ENCODE measurements around the gene SCAMP4. TPM values are rescaled to one million over a fixed set of nuclear protein-coding genes. Genes with fewer than 3 reads are reported as not detected.

SCAMP4 gene
- total and polyA plus RNA-seq, 2 of the 13 experiments (the other 11 are each of a cell fraction or from before 2014, with no cell fraction given), result 10.7 to 13.7 TPM

- TF ChIP-seq LRRFIP1 (CRISPR knock-in tag; conservative IDR thresholded peaks at IDR 0.05), result no peak
- 0 out of 2 replicates have a peak, but pooled peaks have one; percentile 76 for TF ChIP-seq ZNF800 (CRISPR knock-in tag; IDR thresholded peaks at IDR 0.05)
- TF ChIP-seq ZNF747 (CRISPR knock-in tag; IDR thresholded peaks at IDR 0.05; ENCODE audit: borderline replicate concordance), result peak; percentile 89; the same call in 1 of the 2 replicates
- TF ChIP-seq AFF4 (CRISPR knock-in tag; IDR thresholded peaks at IDR 0.05), result no peak; the same call in 1 of the 2 replicates
- TF ChIP-seq SALL1 (CRISPR knock-in tag; IDR thresholded peaks at IDR 0.05), result peak; percentile 85; the same call in 1 of the 2 replicates
- peak; percentile 65; the same call in 1 of the 2 replicates for TF ChIP-seq FOSL2 (CRISPR knock-in tag; IDR thresholded peaks at IDR 0.05)
- peak; percentile 95 for TF ChIP-seq RBFOX2 (IDR thresholded peaks at IDR 0.05; ENCODE audit: low read depth, low read length)
- peak; percentile 96 for TF ChIP-seq ZNF687 (CRISPR knock-in tag; IDR thresholded peaks at IDR 0.05)
- TF ChIP-seq ZNF503 (CRISPR knock-in tag; IDR thresholded peaks at IDR 0.05), result no peak
- TF ChIP-seq MAF1 (CRISPR knock-in tag; IDR thresholded peaks at IDR 0.05; ENCODE audit: borderline replicate concordance), result peak; percentile 64; the same call in 1 of the 2 replicates
- peak; percentile 94 for TF ChIP-seq ZMAT3 (CRISPR knock-in tag; conservative IDR thresholded peaks at IDR 0.05)
- TF ChIP-seq ZNF607 (CRISPR knock-in tag; IDR thresholded peaks at IDR 0.05; ENCODE audit: borderline replicate concordance), result peak; percentile 80; the same call in 1 of the 2 replicates
Measured at GRCh38 chr19:1875646-1876495, 29.3 kb upstream of the SCAMP4 start (continued).

Data from HepG2 (cell line).